Parathyroid adenoma (tissue), 2 donors: ENCODE measurements around the gene SPACDR.

Experiments
- H2AFZ ChIP-seq: fragments of 300-600 bp; sonication (generic); one replicate; pipeline ENCODE4 v1.7.0; 2017; ENCODE audit warnings: antibody characterized with exemption, mild to moderate bottlenecking
- H3K27ac ChIP-seq: fragments of 300-600 bp; sonication (generic); one replicate; pipeline ENCODE4 v1.7.0; 2017
- H3K27me3 ChIP-seq: fragments of 300-600 bp; sonication (generic); one replicate; pipeline ENCODE4 v1.7.0; 2017; ENCODE audit warnings: low read length; ENCODE audit not compliant: control insufficient read depth, insufficient read depth
- H3K36me3 ChIP-seq: fragments of 300-600 bp; sonication (generic); one replicate; pipeline ENCODE4 v1.7.0; 2017; ENCODE audit warnings: low read length; ENCODE audit not compliant: control insufficient read depth, insufficient read depth
- H3K4me1 ChIP-seq: fragments of 300-600 bp; sonication (generic); one replicate; pipeline ENCODE4 v1.7.0; 2017; ENCODE audit warnings: control low read depth
- H3K4me2 ChIP-seq: fragments of 300-600 bp; sonication (generic); one replicate; pipeline ENCODE4 v1.7.0; 2017; ENCODE audit warnings: low read length
- H3K4me3 ChIP-seq: fragments of 300-600 bp; sonication (generic); one replicate; pipeline ENCODE4 v1.7.0; 2017; ENCODE audit warnings: low read depth, low read length
- H3K79me2 ChIP-seq: fragments of 300-600 bp; sonication (generic); one replicate; pipeline ENCODE4 v1.7.0; 2017; ENCODE audit warnings: control low read depth
- H3K9ac ChIP-seq: fragments of 300-600 bp; sonication (generic); one replicate; pipeline ENCODE4 v1.7.0; 2017; ENCODE audit warnings: mild to moderate bottlenecking
- H3K9me3 ChIP-seq: fragments of 300-600 bp; sonication (generic); one replicate; pipeline ENCODE4 v1.7.0; 2017; ENCODE audit warnings: low read length; ENCODE audit not compliant: control insufficient read depth
- TF ChIP-seq, protein P1 (sequence below): fragments of 300-600 bp; sonication (generic); IDR thresholded peaks from one replicate; pipeline ENCODE4 v1.7.0; 2017; ENCODE audit warnings: antibody characterized with exemption, mild to moderate bottlenecking
- donor health status: primary hyperparathyroidism.

SPACDR gene

DNA sequence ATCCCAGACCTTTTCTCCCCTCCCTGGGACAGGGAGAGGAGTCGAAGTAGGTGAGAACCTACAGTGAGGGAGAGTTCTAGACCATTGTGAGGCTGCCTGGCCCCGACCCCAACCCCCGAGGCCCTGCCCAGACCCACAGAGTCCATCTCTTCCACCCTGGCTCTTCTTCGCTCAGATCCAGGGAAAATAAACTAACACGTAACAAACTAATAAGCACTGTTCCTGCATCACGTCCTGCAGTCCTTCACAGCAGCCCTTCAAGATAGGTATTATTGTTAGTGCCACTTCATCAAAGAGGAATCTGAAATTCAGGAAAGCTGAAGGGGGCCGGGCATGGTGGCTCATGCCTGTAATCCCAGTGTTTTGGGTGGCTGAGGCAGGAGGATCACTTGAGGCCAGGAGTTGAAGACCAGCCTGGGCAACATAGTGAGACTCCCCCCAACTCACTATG is at the start of gene SPACDR:
Gene SPACDR (minus strand): TSS at position 51 of the 451 bp plus-strand sequence. CDS start 235 bp downstream, outside the sequence.
- no peak within 1 kb of the TSS for H3K4me2 ChIP-seq
- TF ChIP-seq, protein P1, sequence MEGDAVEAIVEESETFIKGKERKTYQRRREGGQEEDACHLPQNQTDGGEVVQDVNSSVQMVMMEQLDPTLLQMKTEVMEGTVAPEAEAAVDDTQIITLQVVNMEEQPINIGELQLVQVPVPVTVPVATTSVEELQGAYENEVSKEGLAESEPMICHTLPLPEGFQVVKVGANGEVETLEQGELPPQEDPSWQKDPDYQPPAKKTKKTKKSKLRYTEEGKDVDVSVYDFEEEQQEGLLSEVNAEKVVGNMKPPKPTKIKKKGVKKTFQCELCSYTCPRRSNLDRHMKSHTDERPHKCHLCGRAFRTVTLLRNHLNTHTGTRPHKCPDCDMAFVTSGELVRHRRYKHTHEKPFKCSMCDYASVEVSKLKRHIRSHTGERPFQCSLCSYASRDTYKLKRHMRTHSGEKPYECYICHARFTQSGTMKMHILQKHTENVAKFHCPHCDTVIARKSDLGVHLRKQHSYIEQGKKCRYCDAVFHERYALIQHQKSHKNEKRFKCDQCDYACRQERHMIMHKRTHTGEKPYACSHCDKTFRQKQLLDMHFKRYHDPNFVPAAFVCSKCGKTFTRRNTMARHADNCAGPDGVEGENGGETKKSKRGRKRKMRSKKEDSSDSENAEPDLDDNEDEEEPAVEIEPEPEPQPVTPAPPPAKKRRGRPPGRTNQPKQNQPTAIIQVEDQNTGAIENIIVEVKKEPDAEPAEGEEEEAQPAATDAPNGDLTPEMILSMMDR: no peak
- no peak within 1 kb of the TSS for H3K27ac ChIP-seq
- H2AFZ ChIP-seq: no peak within 1 kb of the TSS
- no peak within 1 kb of the TSS for H3K9ac ChIP-seq
- H3K4me3 ChIP-seq: no peak within 1 kb of the TSS
- H3K36me3 ChIP-seq: no peaks in the 10 kb centered on the region
- no peaks in the 10 kb centered on the region for H3K9me3 ChIP-seq
- H3K79me2 ChIP-seq: no peaks in the 10 kb centered on the region
- H3K4me1 ChIP-seq: peaks cover 6% of the 10 kb centered on the region
- no peaks in the 10 kb centered on the region for H3K27me3 ChIP-seq

- Histone ChIP-seq H3K9ac (no peak overlapping the region), H3K4me1 (no peaks in the 10 kb centered on the region), H3K9me3 (no peaks in the 10 kb centered on the region), H3K4me3 (no peak overlapping the region), H3K79me2 (no peaks in the 10 kb centered on the region), H3K27me3 (no peaks in the 10 kb centered on the region), H3K36me3 (no peaks in the 10 kb centered on the region), H2AFZ (no peak overlapping the region), H3K4me2 (no peak overlapping the region), H3K27ac (no peak overlapping the region)
- TF ChIP-seq, protein P1: no peak
Measured at GRCh38 chr7:100513212-100513810, 49.3 kb upstream of the SPACDR start.

DNA sequence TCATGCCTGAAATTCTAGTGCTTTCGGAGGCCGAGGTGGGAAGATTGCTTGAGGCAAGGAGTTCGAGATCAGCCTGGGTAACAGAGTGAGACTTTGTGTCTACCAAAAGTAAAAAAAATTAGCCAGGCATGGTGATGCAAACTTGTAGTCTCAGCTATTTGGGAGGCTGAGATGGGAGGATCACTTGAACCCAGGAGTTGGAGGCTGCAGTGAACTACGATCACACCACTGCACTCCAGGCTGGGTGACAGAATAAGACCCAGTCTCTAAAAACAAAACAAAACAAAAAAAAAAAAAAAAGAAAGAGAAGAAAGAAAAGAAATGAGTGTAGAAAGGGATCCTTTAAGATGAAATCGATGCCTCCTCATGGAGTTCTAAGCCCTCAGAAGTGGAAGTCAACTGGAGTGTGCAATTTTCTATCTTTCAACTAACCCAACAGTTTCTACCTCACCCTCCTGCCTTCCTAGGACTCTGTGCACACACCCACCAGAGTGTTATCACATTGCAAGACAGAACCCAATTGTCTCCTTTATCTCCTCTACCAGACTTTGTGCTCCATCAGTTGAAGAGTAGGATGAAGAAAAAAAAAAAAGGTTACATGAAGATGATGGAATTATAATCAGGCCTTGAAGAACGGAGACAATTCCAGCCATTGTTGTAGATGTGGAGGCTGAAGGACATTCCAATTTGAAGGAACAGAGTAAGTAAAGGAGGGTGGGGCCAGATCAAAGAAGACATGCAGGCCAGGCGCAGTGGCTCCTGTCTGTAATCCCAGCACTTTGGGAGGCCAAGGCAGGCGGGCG is 46.6 kb upstream of the SPACDR start:
- Histone ChIP-seq H2AFZ (no peak overlapping the region), H3K27ac (no peak overlapping the region), H3K9me3 (no peaks in the 10 kb centered on the region), H3K36me3 (no peaks in the 10 kb centered on the region), H3K4me2 (no peak overlapping the region), H3K79me2 (no peaks in the 10 kb centered on the region), H3K4me3 (no peak overlapping the region), H3K9ac (no peak overlapping the region), H3K4me1 (no peaks in the 10 kb centered on the region), H3K27me3 (no peaks in the 10 kb centered on the region)
- TF ChIP-seq, protein P1: no peak

GRCh38 chr7:100509231-100509630 is 45.2 kb upstream of the SPACDR start:
- H3K9me3 ChIP-seq: no peaks in the 10 kb centered on the region
- H3K36me3 ChIP-seq: no peaks in the 10 kb centered on the region
- no peaks in the 10 kb centered on the region for H3K4me1 ChIP-seq
- TF ChIP-seq, protein P1: no peak
- H2AFZ ChIP-seq: no peak overlapping the region
- no peaks in the 10 kb centered on the region for H3K27me3 ChIP-seq
- no peak overlapping the region for H3K9ac ChIP-seq
- H3K4me2 ChIP-seq: no peak overlapping the region
- H3K79me2 ChIP-seq: no peaks in the 10 kb centered on the region
- no peak overlapping the region for H3K27ac ChIP-seq
- H3K4me3 ChIP-seq: no peak overlapping the region
